Neural progenitor cell (in vitro differentiated cells): Measurements from ENCODE around the gene GREB1L. TPM values are rescaled to one million over a fixed set of nuclear protein-coding genes. Genes with fewer than 3 reads are reported as not detected.
A peak's percentile ranks its signal among the peaks of the same experiment; 100 is the strongest.

Source experiments
- DNase-seq: peaks from one replicate; pipeline ENCODE4 v3.0.0-alpha.2; 2016; ENCODE audit warnings: low spot score
- H2AFZ ChIP-seq: fragments of 200-600 bp; sonication (generic); replicated peaks from 2 replicates; pipeline ENCODE4 v1.6.1; 2016; ENCODE audit warnings: antibody characterized with exemption
- H3F3A ChIP-seq: fragments of 200-600 bp; sonication (generic); 2 replicates; pipeline ENCODE4 v1.6.1; 2016; ENCODE audit warnings: antibody characterized with exemption, low read depth
- H3K27ac ChIP-seq: fragments of 200-600 bp; sonication (generic); 2 replicates; pipeline ENCODE4 v1.5.1; 2016; ENCODE audit warnings: mild to moderate bottlenecking
- H3K27me3 ChIP-seq: fragments of 200-600 bp; sonication (generic); 2 replicates; pipeline ENCODE4 v1.6.1; 2016; ENCODE audit warnings: mild to moderate bottlenecking, moderate library complexity
- H3K36me3 ChIP-seq: fragments of 200-600 bp; sonication (generic); 2 replicates; pipeline ENCODE4 v1.5.1; 2016
- H3K4me1 ChIP-seq: fragments of 200-600 bp; sonication (generic); 2 replicates; pipeline ENCODE4 v1.6.1; 2016; ENCODE audit warnings: mixed run types
- H3K4me2 ChIP-seq: fragments of 200-600 bp; sonication (generic); 2 replicates; pipeline ENCODE4 v1.6.1; 2016
- H3K4me3 ChIP-seq: fragments of 200-600 bp; sonication (generic); 2 replicates; pipeline ENCODE4 v1.5.1; 2016
- H3K79me2 ChIP-seq: fragments of 200-600 bp; sonication (generic); 2 replicates; pipeline ENCODE4 v1.6.1; 2016; ENCODE audit warnings: low read depth
- H3K9ac ChIP-seq: fragments of 200-600 bp; sonication (generic); 2 replicates; pipeline ENCODE4 v1.6.1; 2016
- H3K9me3 ChIP-seq: fragments of 200-600 bp; sonication (generic); 2 replicates; pipeline ENCODE4 v1.5.1; 2016; ENCODE audit warnings: low read depth
- H4K20me1 ChIP-seq: fragments of 200-600 bp; sonication (generic); 2 replicates; pipeline ENCODE4 v1.6.1; 2016; ENCODE audit warnings: low read depth
- H3K27ac Mint-ChIP-seq: 3 replicates; pipeline ENCODE4 v1.8.0; 2021; ENCODE audit warnings: mixed read lengths
- H3K27me3 Mint-ChIP-seq: 2 replicates; pipeline ENCODE4 v1.8.0; 2022; ENCODE audit warnings: low read depth, mild to moderate bottlenecking, inconsistent platforms, moderate library complexity, mixed read lengths; ENCODE audit not compliant: insufficient read depth
- H3K36me3 Mint-ChIP-seq: 3 replicates; pipeline ENCODE4 v1.8.0; 2021; ENCODE audit warnings: mixed read lengths
- H3K4me1 Mint-ChIP-seq: 3 replicates; pipeline ENCODE4 v1.8.0; 2021; ENCODE audit warnings: mixed read lengths
- H3K4me3 Mint-ChIP-seq: 3 replicates; pipeline ENCODE4 v1.8.0; 2021; ENCODE audit warnings: mild to moderate bottlenecking, moderate library complexity, mixed read lengths
- H3K9me3 Mint-ChIP-seq: 3 replicates; pipeline ENCODE4 v1.8.0; 2020; ENCODE audit warnings: mixed read lengths
- EZH2 ChIP-seq: fragments of 200-600 bp; sonication (generic); IDR thresholded peaks from 2 replicates; pipeline ENCODE4 v1.6.1; 2017; ENCODE audit warnings: antibody characterized with exemption, mild to moderate bottlenecking, moderate library complexity
- EZH2phosphoT487 ChIP-seq: fragments of 200-600 bp; sonication (generic); IDR thresholded peaks from 2 replicates; pipeline ENCODE4 v1.6.1; 2017; ENCODE audit warnings: antibody characterized with exemption
- total RNA-seq: library from RNA; depleted of rRNA; stranded (reverse); fragments of >200 nt; gene quantifications from 2 replicates; pipeline ENCODE4 v1.2.3, GENCODE V29; 2015; ENCODE audit warnings: low replicate concordance
- TF ChIP-seq, protein P1 (sequence below): fragments of 200-600 bp; sonication (generic); IDR thresholded peaks from 2 replicates; pipeline ENCODE4 v1.5.1; 2017; ENCODE audit warnings: antibody characterized with exemption, mild to moderate bottlenecking

The GREB1L gene
- total RNA-seq, 1 donor from 2014 or later, result 278 TPM

DNA sequence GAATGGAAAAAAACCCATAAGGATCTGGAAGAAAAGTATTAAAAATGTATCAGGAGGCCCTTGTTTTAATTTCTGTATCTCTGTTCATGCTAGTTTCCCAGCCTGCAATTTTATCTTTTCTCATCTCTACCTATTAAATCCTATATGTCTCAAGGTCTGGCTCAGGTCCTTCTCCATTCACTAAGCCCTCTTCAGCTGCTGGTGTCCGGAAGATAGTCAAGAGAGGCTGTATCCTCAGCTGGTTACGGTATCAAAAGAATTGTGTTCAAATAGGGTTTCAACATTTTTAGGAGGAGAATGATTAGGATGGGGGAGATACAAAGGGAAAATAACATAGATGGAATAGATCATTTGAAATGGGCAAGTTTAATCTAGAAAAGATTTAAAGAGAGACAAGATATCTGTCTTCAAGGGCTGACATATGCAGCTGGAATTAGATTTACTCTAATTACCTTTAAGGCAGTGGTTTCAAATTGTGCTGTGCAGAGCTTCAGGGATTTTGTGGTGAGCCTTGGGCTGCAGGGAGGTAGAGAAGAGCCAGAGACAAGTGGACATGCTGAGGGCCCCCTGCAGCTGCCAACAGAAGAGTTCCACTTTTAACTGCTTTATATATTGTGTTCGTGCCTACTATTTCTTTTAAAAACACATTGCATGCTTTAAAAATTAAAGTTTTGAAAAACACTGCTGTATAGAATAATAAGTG is 24.1 kb downstream of the GREB1L start:
- no peaks in the 10 kb centered on the region for H3K36me3 Mint-ChIP-seq
- H3K4me2 ChIP-seq, result peak overlapping the region; percentile 83
- no peaks in the 10 kb centered on the region for H3K9me3 Mint-ChIP-seq
- H3K27me3 ChIP-seq, result no peaks in the 10 kb centered on the region
- no peak overlapping the region for H3K9ac ChIP-seq
- H3K4me1 Mint-ChIP-seq, result peaks cover 67% of the 10 kb centered on the region
- H3K27me3 Mint-ChIP-seq, result no peaks in the 10 kb centered on the region
- TF ChIP-seq, protein P1, sequence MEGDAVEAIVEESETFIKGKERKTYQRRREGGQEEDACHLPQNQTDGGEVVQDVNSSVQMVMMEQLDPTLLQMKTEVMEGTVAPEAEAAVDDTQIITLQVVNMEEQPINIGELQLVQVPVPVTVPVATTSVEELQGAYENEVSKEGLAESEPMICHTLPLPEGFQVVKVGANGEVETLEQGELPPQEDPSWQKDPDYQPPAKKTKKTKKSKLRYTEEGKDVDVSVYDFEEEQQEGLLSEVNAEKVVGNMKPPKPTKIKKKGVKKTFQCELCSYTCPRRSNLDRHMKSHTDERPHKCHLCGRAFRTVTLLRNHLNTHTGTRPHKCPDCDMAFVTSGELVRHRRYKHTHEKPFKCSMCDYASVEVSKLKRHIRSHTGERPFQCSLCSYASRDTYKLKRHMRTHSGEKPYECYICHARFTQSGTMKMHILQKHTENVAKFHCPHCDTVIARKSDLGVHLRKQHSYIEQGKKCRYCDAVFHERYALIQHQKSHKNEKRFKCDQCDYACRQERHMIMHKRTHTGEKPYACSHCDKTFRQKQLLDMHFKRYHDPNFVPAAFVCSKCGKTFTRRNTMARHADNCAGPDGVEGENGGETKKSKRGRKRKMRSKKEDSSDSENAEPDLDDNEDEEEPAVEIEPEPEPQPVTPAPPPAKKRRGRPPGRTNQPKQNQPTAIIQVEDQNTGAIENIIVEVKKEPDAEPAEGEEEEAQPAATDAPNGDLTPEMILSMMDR, result no peak
- no peak for TF ChIP-seq EZH2
- TF ChIP-seq EZH2phosphoT487, result no peak
- no peak overlapping the region for H3K4me3 Mint-ChIP-seq
- H3K27ac Mint-ChIP-seq, result peak overlapping the region; percentile 92
- H3K4me3 ChIP-seq, result peak overlapping the region; percentile 21
- H3F3A ChIP-seq, result peaks cover 81% of the 10 kb centered on the region
- H4K20me1 ChIP-seq, result peaks cover 92% of the 10 kb centered on the region
- no peaks in the 10 kb centered on the region for H3K9me3 ChIP-seq
- H3K36me3 ChIP-seq, result no peaks in the 10 kb centered on the region
- no peak overlapping the region for H2AFZ ChIP-seq
- peak; percentile 48 for DNase-seq
- H3K4me1 ChIP-seq, result peaks cover 87% of the 10 kb centered on the region
- H3K27ac ChIP-seq, result peak overlapping the region; percentile 96
- H3K79me2 ChIP-seq, result peaks cover 100% of the 10 kb centered on the region

DNA sequence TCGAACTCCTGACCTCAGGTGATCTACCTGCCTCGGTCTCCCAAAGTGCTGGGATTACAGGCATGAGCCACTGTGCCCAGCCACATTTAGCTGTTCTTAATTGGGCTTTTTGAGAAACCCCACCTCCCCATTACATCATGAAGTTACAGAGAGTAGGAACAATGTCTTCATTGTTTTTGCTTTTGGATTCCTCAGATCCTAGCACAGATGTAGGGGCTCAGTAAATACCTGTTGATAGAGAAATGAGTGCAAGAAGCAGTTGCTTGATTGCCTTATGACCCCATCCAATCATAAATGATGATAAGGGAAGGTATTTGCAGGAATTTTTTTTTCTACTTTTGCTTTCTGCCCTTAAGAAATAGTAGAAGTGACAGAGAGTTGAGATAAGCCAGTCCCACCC is 25.4 kb downstream of the GREB1L start:
- TF ChIP-seq EZH2 (no peak), EZH2phosphoT487 (no peak)
- TF ChIP-seq, protein P1, result no peak
- H3K9ac ChIP-seq, result no peak overlapping the region
- H3K4me1 Mint-ChIP-seq, result peaks cover 65% of the 10 kb centered on the region
- no peak overlapping the region for H2AFZ ChIP-seq
- H3F3A ChIP-seq, result peaks cover 71% of the 10 kb centered on the region
- H3K27ac ChIP-seq, result peak overlapping the region; percentile 7
- peaks cover 98% of the 10 kb centered on the region for H4K20me1 ChIP-seq
- peak overlapping the region; percentile 83 for H3K4me2 ChIP-seq
- H3K36me3 Mint-ChIP-seq, result peaks cover 2% of the 10 kb centered on the region
- H3K27ac Mint-ChIP-seq, result no peak overlapping the region
- no peaks in the 10 kb centered on the region for H3K9me3 Mint-ChIP-seq
- peaks cover 100% of the 10 kb centered on the region for H3K79me2 ChIP-seq
- H3K4me1 ChIP-seq, result peaks cover 78% of the 10 kb centered on the region
- H3K4me3 ChIP-seq, result no peak overlapping the region
- no peak for DNase-seq
- H3K9me3 ChIP-seq, result no peaks in the 10 kb centered on the region
- no peak overlapping the region for H3K4me3 Mint-ChIP-seq
- no peaks in the 10 kb centered on the region for H3K27me3 Mint-ChIP-seq
- H3K36me3 ChIP-seq, result no peaks in the 10 kb centered on the region
- H3K27me3 ChIP-seq, result no peaks in the 10 kb centered on the region

DNA sequence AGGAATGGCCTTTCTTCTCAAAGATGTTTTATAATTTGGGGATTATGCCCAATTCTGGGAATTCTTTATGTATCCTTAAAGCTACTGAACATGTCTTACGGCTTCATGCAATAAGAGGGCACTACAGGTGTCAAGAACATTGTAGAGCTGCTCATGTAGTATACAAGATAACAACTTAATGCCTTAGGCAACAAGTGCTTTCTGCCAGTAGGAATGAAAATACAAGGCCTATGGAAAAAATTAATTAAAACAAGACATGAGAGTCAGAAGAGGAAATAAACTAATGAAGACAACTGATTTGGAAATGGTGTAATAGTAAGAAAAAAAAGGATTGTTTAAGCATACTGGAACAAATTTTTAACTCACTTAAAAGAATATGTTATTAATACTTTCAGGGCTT is 27.3 kb downstream of the GREB1L start:
- DNase-seq, result no peak
- Mint-ChIP-seq H3K4me3 (no peak overlapping the region), H3K27ac (no peak overlapping the region), H3K4me1 (peaks cover 48% of the 10 kb centered on the region), H3K27me3 (no peaks in the 10 kb centered on the region), H3K36me3 (peaks cover 4% of the 10 kb centered on the region), H3K9me3 (no peaks in the 10 kb centered on the region)
- Histone ChIP-seq H3K27ac (peak overlapping the region; percentile 55), H3K4me2 (peak overlapping the region; percentile 18), H3K4me1 (peaks cover 59% of the 10 kb centered on the region), H3K27me3 (no peaks in the 10 kb centered on the region), H3K9ac (no peak overlapping the region), H4K20me1 (peaks cover 95% of the 10 kb centered on the region), H3K9me3 (no peaks in the 10 kb centered on the region), H3K36me3 (peaks cover 12% of the 10 kb centered on the region), H3K79me2 (peaks cover 100% of the 10 kb centered on the region), H3F3A (peaks cover 63% of the 10 kb centered on the region), H2AFZ (no peak overlapping the region), H3K4me3 (no peak overlapping the region)
- TF ChIP-seq EZH2 (no peak), EZH2phosphoT487 (no peak)
- TF ChIP-seq, protein P1, result no peak
